ENCODE data around the gene ACTL10. TPM values are rescaled to one million over a fixed set of nuclear protein-coding genes. Genes with fewer than 3 reads are reported as not detected.
"Not testable (repeated sequence)": the region's sequence is repeated elsewhere in the genome, so short reads cannot be mapped to it uniquely, and the experiment has no call there.

Gene ACTL10
- polyA plus RNA-seq, 6 donors from 2014 or later = 1.2 to 4.8 (median 3.7) TPM; not detected in 1

GRCh38 chr20:33689973-33690372 is 23.2 kb downstream of the ACTL10 start:
- H3K4me1 Mint-ChIP-seq = peaks cover 10 to 18% (median 13%) of the 10 kb centered on the region in 3 donors
- H3K27ac Mint-ChIP-seq = no peak overlapping the region
- H3K9me3 Mint-ChIP-seq = no peaks in the 10 kb centered on the region
- no peaks in the 10 kb centered on the region for H3K36me3 Mint-ChIP-seq
- H3K4me3 Mint-ChIP-seq = no peak overlapping the region
- H3K27me3 Mint-ChIP-seq = no peaks in the 10 kb centered on the region
- ATAC-seq (ENCODE audit: low read depth in 2 of 2) (no peak), DNase-seq (no peak)

GRCh38 chr20:33693289-33693688 is 26.5 kb downstream of the ACTL10 start:
- ATAC-seq (ENCODE audit: low read depth in 2 of 2) = no peak

GRCh38 chr20:33693741-33694638 is 27.2 kb downstream of the ACTL10 start:
- Mint-ChIP-seq H3K27me3 (no peaks in the 10 kb centered on the region), H3K27ac (peak overlapping the region in 1 of 6 donors; percentile 14), H3K36me3 (no peaks in the 10 kb centered on the region), H3K4me1 (peaks cover 0 to 7% (median 0%) of the 10 kb centered on the region in 3 donors), H3K4me3 (no peak overlapping the region), H3K9me3 (peaks cover 0 to 2% (median 0%) of the 10 kb centered on the region in 7 donors)
- no peak for ATAC-seq (ENCODE audit: low read depth in 2 of 2)
- DNase-seq = no peak

More at GRCh38 chr20:33693289-33693688, 26.5 kb downstream of the ACTL10 start:
- Mint-ChIP-seq H3K4me1 (peaks cover 0 to 7% (median 0%) of the 10 kb centered on the region in 3 donors), H3K4me3 (no peak overlapping the region), H3K27ac (peak overlapping the region in 1 of 6 donors; percentile 47), H3K27me3 (no peaks in the 10 kb centered on the region), H3K9me3 (no peaks in the 10 kb centered on the region), H3K36me3 (no peaks in the 10 kb centered on the region)
- no peak for DNase-seq

GRCh38 chr20:33694639-33695012 is 27.9 kb downstream of the ACTL10 start:
- Mint-ChIP-seq H3K27me3 (no peaks in the 10 kb centered on the region), H3K4me3 (no peak overlapping the region), H3K4me1 (peaks cover 0 to 7% (median 0%) of the 10 kb centered on the region in 3 donors), H3K27ac (peak overlapping the region in 1 of 6 donors; percentile 14), H3K9me3 (peaks cover 0 to 2% (median 0%) of the 10 kb centered on the region in 7 donors), H3K36me3 (no peaks in the 10 kb centered on the region)
- ATAC-seq (ENCODE audit: low read depth in 2 of 2) (no peak), DNase-seq (no peak)

- peaks cover 0 to 2% (median 0%) of the 10 kb centered on the region in 7 donors for H3K9me3 Mint-ChIP-seq
- no peak overlapping the region for H3K27ac Mint-ChIP-seq
- DNase-seq (no peak), ATAC-seq (ENCODE audit: low read depth in 2 of 2) (no peak)
- H3K36me3 Mint-ChIP-seq = no peaks in the 10 kb centered on the region
- H3K4me1 Mint-ChIP-seq = peaks cover 0 to 5% (median 0%) of the 10 kb centered on the region in 3 donors
- no peak overlapping the region for H3K4me3 Mint-ChIP-seq
- H3K27me3 Mint-ChIP-seq = no peaks in the 10 kb centered on the region
Measured at GRCh38 chr20:33696448-33696847, 29.7 kb downstream of the ACTL10 start.

GRCh38 chr20:33697129-33697528 is 30.4 kb downstream of the ACTL10 start:
- Mint-ChIP-seq H3K36me3 (no peaks in the 10 kb centered on the region), H3K4me3 (no peak overlapping the region), H3K4me1 (peaks cover 0 to 3% (median 0%) of the 10 kb centered on the region in 3 donors), H3K27ac (peak overlapping the region in 1 of 6 donors; percentile 30), H3K9me3 (peaks cover 0 to 2% (median 0%) of the 10 kb centered on the region in 7 donors), H3K27me3 (no peaks in the 10 kb centered on the region)
- no peak for DNase-seq
- ATAC-seq (ENCODE audit: low read depth in 2 of 2) = no peak

GRCh38 chr20:33698966-33699365 is 32.2 kb downstream of the ACTL10 start:
- not testable (repeated sequence) for H3K9me3 Mint-ChIP-seq; H3K36me3 Mint-ChIP-seq; H3K4me3 Mint-ChIP-seq; H3K27ac Mint-ChIP-seq; H3K4me1 Mint-ChIP-seq; DNase-seq; ATAC-seq (ENCODE audit: low read depth in 2 of 2); H3K27me3 Mint-ChIP-seq

GRCh38 chr20:33700696-33701441 is 34.1 kb downstream of the ACTL10 start:
- not testable (repeated sequence) for H3K36me3 Mint-ChIP-seq

GRCh38 chr20:33701629-33702450 is 35.1 kb downstream of the ACTL10 start:
- DNase-seq (no peak), ATAC-seq (ENCODE audit: low read depth in 2 of 2) (no peak)
- no peak overlapping the region for H3K4me3 Mint-ChIP-seq
- H3K27ac Mint-ChIP-seq = no peak overlapping the region
- H3K27me3 Mint-ChIP-seq = no peaks in the 10 kb centered on the region
- peaks cover 0 to 3% (median 0%) of the 10 kb centered on the region in 3 donors for H3K4me1 Mint-ChIP-seq
- H3K9me3 Mint-ChIP-seq = peaks cover 0 to 2% (median 0%) of the 10 kb centered on the region in 7 donors
- no peaks in the 10 kb centered on the region for H3K36me3 Mint-ChIP-seq

More at GRCh38 chr20:33700696-33701441, 34.1 kb downstream of the ACTL10 start:
- not testable (repeated sequence) for H3K27me3 Mint-ChIP-seq; H3K27ac Mint-ChIP-seq; ATAC-seq (ENCODE audit: low read depth in 2 of 2); DNase-seq; H3K9me3 Mint-ChIP-seq; H3K4me3 Mint-ChIP-seq; H3K4me1 Mint-ChIP-seq

GRCh38 chr20:33702861-33703260 is 36.1 kb downstream of the ACTL10 start:
- no peak for DNase-seq
- no peak for ATAC-seq (ENCODE audit: low read depth in 2 of 2)
- Mint-ChIP-seq H3K4me3 (no peak overlapping the region), H3K4me1 (peaks cover 0 to 3% (median 0%) of the 10 kb centered on the region in 3 donors), H3K9me3 (peaks cover 0 to 2% (median 0%) of the 10 kb centered on the region in 7 donors), H3K36me3 (peaks cover 0 to 6% of the 10 kb centered on the region in 2 donors), H3K27me3 (no peaks in the 10 kb centered on the region), H3K27ac (no peak overlapping the region)

GRCh38 chr20:33703498-33704137 is 36.9 kb downstream of the ACTL10 start:
- H3K36me3 Mint-ChIP-seq = peaks cover 0 to 6% of the 10 kb centered on the region in 2 donors
- H3K27ac Mint-ChIP-seq = no peak overlapping the region
- H3K9me3 Mint-ChIP-seq = peaks cover 0 to 2% (median 0%) of the 10 kb centered on the region in 7 donors
- H3K27me3 Mint-ChIP-seq = no peaks in the 10 kb centered on the region
- H3K4me1 Mint-ChIP-seq = peaks cover 0 to 3% (median 0%) of the 10 kb centered on the region in 3 donors
- H3K4me3 Mint-ChIP-seq = no peak overlapping the region
- no peak for DNase-seq
- ATAC-seq (ENCODE audit: low read depth in 2 of 2) = no peak

- no peak for DNase-seq
- no peak overlapping the region for H3K27ac Mint-ChIP-seq
- no peak for ATAC-seq (ENCODE audit: low read depth in 2 of 2)
Measured at GRCh38 chr20:33704197-33704924, 37.6 kb downstream of the ACTL10 start.

More at GRCh38 chr20:33704197-33704924, 37.6 kb downstream of the ACTL10 start:
- Mint-ChIP-seq H3K9me3 (peaks cover 0 to 2% (median 0%) of the 10 kb centered on the region in 7 donors), H3K4me1 (peaks cover 0 to 3% (median 0%) of the 10 kb centered on the region in 3 donors), H3K4me3 (no peak overlapping the region), H3K36me3 (peaks cover 0 to 6% of the 10 kb centered on the region in 2 donors), H3K27me3 (no peaks in the 10 kb centered on the region)

All from naive B cell (primary cell).